Effector CD8-positive, alpha-beta T cell (primary cell): ENCODE results near the gene EPN3.

ENCODE experiments used
- DNase-seq: peaks from one replicate; lab custom pipeline; 2025; lab: John Stamatoyannopoulos, UW

EPN3 gene

DNA sequence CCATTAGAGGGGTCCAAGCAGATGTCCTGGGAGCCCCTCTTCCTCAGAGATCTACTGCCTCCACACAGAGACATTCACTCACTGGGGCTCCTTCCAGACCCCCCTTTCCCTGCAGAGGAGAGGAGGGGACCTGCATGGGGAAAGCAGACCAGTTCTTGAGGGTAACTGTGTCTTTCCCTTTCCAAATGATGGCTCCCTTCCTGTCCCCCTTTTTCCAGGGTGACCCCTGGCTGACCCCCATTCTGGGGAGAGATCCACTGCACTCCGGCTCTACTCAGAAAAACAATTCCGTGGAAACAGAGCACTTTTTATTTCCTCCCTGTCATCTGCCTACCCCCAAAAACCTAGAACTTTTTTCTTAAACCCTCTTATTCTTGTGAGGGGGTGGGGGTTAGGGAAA lies 34.4 kb downstream of the EPN3 start:
- DNase-seq, result no peak

DNA sequence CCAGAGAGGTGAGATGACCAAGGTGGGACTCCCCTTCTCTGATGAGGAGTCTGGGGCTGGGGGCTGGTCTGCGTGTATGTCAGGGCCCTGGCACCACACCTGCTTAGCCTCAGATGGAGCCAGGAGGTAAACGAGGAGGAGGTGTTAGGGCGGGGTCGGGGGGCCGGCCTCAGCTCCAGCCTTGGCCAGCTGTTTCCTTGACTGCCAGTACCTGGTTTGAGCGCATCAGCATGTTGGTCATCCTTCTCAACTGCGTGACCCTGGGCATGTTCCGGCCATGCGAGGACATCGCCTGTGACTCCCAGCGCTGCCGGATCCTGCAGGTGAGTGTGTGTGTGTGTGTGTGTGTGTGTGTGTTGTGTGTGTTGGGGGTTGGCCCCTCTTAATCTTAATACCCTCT lies 36.1 kb downstream of the EPN3 start:
- no peak for DNase-seq

- no peak for DNase-seq
Measured at GRCh38 chr17:50569592-50569991, 37.1 kb downstream of the EPN3 start.

GRCh38 chr17:50570032-50570431 lies 37.5 kb downstream of the EPN3 start:
- no peak for DNase-seq

GRCh38 chr17:50570528-50570927 lies 38.0 kb downstream of the EPN3 start:
- no peak for DNase-seq

DNA sequence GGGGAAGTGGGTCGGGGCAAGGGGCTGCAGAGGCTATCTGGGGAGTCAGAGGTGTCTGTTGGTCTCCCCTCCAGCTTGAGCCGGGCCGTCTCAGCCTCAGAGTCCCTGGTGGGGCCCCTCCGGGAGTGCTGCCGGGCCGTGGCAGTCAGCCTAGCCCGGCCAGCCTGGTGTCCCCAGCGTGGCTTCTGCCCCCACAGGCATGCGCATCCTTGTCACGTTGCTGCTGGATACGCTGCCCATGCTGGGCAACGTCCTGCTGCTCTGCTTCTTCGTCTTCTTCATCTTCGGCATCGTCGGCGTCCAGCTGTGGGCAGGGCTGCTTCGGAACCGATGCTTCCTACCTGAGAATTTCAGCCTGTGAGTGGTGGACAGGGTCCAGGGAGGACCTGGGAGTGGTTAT lies 39.1 kb downstream of the EPN3 start:
- no peak for DNase-seq

DNA sequence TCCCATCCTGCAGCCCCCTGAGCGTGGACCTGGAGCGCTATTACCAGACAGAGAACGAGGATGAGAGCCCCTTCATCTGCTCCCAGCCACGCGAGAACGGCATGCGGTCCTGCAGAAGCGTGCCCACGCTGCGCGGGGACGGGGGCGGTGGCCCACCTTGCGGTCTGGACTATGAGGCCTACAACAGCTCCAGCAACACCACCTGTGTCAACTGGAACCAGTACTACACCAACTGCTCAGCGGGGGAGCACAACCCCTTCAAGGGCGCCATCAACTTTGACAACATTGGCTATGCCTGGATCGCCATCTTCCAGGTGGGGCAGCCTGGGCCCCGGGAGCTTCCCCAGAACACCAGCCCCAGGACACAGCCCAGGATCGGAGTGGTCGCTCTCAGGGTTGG lies 40.0 kb downstream of the EPN3 start:
- no peak for DNase-seq

DNA sequence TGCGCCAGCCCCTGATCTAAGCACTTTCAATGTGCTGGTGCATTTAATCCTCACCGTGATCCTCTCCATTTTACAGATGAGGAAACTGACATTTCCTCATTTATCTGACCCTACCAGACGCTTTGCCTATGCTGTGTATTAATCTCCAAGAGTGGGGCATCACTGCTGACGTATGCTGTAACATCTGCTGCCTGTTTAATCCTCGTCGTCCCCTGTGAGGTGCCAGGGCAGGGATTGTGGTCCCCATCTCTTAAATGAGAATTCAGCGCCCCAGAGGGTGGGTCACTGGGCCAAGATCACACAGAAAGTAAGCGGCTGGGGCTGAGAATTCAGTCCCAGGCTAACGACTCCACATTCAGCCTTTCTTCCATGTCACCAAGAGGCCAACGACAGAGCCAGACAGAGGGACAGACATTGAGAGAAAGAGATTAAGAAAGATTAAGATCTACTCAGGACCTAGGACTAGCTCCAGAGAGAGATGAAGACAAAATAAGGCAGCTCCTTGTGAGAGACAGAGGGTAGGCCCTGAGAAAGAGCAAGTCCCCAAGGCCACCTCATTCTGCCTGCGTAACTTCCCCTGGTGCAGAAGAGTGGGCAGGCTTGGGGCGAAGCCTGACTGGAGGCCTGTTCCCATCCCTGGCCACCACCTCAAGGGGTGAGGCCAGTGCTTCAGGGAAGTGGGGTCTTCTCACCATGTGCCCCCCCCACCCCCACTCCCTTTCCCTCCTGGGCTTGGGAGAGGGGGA lies 41.5 kb downstream of the EPN3 start:
- no peak for DNase-seq

DNA sequence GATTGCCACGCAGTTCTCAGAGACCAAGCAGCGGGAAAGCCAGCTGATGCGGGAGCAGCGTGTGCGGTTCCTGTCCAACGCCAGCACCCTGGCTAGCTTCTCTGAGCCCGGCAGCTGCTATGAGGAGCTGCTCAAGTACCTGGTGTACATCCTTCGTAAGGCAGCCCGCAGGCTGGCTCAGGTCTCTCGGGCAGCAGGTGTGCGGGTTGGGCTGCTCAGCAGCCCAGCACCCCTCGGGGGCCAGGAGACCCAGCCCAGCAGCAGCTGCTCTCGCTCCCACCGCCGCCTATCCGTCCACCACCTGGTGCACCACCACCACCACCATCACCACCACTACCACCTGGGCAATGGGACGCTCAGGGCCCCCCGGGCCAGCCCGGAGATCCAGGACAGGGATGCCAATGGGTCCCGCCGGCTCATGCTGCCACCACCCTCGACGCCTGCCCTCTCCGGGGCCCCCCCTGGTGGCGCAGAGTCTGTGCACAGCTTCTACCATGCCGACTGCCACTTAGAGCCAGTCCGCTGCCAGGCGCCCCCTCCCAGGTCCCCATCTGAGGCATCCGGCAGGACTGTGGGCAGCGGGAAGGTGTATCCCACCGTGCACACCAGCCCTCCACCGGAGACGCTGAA lies 43.2 kb downstream of the EPN3 start:
- no peak for DNase-seq

DNA sequence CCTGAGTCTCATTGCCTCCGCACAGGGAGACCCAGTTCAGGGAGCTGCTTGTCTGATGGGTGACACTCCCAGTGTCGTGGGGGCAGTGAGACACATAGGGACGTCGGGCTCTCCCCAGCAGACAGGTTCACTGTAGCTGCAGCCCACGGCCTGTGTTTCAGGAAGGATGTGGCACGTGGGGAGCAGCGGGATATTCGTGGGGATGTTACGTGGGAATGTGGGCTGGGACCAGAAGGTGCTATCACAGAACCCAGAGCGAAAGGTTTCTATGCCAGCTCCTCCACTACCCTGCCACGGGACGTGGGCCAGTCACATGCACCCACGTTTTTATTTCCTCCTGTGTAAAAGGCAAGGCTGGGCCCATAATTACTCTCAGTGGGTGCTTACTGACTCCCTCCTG lies 44.3 kb downstream of the EPN3 start:
- no peak for DNase-seq

DNA sequence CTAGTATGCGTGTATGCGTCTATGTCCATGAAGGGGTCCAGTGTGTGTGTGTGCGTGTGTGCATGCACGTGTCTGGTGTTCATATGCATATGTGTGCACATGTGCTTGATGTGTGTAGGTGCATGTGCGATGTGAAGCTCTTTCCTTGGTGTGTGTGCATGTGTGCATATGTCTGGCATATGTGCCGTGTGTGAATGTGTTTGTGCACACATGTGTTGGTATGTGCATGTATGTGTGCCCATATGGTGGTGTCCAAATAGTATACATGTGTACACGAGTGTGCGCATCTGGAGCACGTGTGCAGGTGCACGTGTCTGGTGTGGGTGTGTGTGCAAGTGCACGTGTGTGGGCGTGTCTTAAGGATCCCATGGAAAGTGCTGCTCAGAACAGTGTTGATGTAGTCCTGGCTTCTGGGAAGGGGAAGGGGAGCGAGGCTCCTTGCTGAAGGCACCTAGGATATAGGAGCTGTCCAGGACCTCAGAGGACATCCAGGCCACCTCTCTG lies 45.0 kb downstream of the EPN3 start:
- DNase-seq, result no peak

- DNase-seq, result no peak
Measured at GRCh38 chr17:50578173-50578572, 45.6 kb downstream of the EPN3 start.

DNA sequence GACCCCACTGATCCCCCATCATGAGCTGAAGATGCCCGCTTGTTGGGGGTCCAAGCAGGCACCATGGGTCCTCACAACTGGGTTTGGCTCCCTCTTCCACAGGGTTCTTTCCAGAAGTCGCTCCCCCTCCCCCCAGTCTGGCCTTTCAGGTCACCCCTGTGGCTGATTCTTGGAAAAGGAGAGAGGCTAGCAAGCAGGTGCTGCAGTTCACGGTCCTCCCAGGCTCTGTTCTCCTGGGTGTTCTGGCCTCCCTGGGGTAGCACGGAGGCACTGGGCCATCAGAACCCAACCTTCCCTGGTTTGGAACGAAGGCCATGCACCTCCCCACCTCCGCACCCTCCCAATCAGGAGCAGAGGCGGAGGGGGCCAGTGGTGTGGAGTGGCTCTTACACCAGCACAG lies 46.9 kb downstream of the EPN3 start:
- DNase-seq, result no peak

- DNase-seq, result no peak
Measured at GRCh38 chr17:50580646-50581045, 48.1 kb downstream of the EPN3 start.

- DNase-seq, result no peak
Measured at GRCh38 chr17:50581316-50581715, 48.8 kb downstream of the EPN3 start.

- no peak for DNase-seq
Measured at GRCh38 chr17:50582741-50583140, 50.2 kb downstream of the EPN3 start.

DNA sequence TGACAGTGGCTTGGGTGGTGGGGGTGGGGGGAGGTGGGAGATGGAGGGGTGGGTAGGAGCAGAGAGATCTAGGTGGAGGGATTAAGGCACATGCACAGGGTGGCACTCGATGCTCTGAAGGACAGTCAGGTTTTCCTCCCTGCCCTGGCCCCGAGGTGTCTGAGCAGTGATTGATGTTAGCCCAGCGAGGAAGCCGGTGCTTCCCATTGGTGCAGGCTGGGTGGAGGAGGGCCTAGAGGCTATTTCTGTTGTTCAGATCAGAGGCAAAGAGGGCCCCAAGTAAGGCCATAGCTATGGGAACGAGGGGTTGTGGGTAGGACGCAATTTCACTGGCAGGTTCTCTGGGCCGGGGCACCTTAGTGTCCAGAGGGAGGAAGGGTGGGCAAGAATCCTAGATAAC lies 51.1 kb downstream of the EPN3 start:
- no peak for DNase-seq

- DNase-seq, result no peak
Measured at GRCh38 chr17:50584116-50584515, 51.6 kb downstream of the EPN3 start.

DNA sequence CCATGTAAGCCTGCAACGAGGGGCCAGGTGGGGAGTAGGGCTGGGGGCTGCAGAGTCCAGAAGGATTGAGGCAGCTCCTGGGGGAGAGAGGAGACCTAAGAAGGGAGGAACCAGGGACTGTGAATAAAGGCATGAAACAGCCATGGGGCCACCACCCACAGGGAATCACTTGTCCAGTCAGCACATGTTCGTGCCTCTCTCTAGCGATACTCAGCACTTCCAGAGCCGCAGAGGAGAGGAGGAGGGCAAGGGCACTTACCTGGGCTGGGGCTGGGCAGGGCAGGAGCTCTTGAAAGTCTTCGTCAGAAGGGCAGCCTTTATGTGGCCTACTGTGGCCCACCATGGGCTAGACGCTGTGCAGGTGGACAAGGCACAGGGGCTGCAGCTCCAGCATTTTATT lies 52.2 kb downstream of the EPN3 start:
- DNase-seq, result no peak

DNA sequence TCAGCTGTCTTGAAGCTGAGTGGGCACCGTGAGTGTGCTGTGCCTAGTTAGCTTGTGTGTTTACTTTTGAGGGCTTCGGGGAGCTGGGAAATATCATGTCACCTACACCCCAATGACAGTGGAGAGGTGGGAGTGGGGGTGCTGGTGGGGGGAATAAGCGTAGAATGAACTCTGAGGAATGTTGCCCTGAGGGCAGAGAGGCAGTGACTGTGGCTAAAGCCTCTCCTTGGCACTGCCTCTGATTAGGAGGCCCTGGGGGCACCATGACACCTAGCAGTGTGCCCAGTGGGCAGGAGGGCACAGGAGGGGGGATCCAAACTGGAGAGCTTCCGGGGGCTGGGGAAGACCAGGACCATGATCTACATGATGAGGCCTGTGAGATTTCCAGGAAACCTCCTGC lies 52.8 kb downstream of the EPN3 start:
- DNase-seq, result no peak

DNA sequence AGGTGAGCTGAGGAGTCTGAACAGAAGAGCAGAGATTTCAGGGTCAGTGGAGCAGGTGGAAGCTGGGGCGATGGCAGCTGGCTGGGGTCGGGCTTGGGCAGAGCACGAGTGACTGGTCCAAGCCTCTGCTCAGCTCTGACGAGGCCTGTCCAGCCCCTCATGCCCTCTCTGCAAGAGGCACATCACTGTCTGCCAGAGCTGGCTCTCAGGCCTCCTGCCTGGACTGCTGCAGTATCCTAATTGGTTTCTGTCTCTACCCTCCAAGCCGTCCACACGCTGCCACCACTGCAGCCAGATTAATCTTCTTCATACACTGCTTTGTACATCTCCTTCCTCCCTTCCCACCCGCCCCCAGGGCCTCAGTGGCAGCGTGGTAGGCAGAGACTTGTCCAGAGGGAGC lies 53.4 kb downstream of the EPN3 start:
- no peak for DNase-seq

GRCh38 chr17:50586421-50587247 lies 54.1 kb downstream of the EPN3 start:
- DNase-seq, result no peak

DNA sequence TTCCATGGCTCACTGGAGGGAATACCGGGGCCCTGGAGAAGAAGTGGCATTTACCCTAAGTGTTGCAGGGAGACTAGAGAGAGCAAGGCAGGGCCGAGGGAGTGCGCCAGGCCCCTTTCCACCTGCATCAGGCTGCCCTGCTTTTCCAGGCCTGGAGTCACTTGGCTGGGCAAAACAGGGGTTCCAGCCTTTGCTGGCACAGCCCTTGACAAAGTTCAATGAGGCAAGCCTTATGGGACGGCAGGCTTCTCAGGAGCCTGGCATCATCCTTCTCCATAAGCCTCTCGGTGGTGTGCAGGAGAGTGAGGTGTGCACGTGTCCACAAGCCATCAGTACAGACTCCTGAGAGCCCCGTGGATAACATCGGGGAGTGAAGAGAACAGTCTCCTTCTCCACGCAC lies 55.0 kb downstream of the EPN3 start:
- DNase-seq, result no peak
